PFSK-1 (cell line): Measurements from ENCODE around the gene DRD5.

Experiments
- FOXP2 ChIP-seq: optimal IDR thresholded peaks from 2 replicates; pipeline ENCODE3; 2011; ENCODE audit warnings: borderline replicate concordance, control low read depth, inconsistent platforms; ENCODE audit not compliant: insufficient read depth; ENCODE audit errors: extremely low read length, extremely low read depth
- POLR2AphosphoS5 ChIP-seq: IDR thresholded peaks from 2 replicates; pipeline ENCODE4 v1.6.1; 2012; ENCODE audit warnings: low read depth, mild to moderate bottlenecking, control low read depth, low read length, moderate library complexity
- SIN3A ChIP-seq: IDR thresholded peaks from 2 replicates; pipeline ENCODE4 v1.6.1; 2012; ENCODE audit warnings: mild to moderate bottlenecking, low read length, moderate library complexity, borderline replicate concordance; ENCODE audit not compliant: insufficient read depth
- TAF1 ChIP-seq: IDR thresholded peaks from 2 replicates; pipeline ENCODE4 v1.6.1; 2012; ENCODE audit warnings: low read length, control low read depth, borderline replicate concordance; ENCODE audit not compliant: insufficient read depth
- TF ChIP-seq, protein P1 (sequence below), 2 experiments: IDR thresholded peaks; 2 replicates each; pipeline versions ENCODE4 v1.6.1 to v1.8.0; 2011 to 2012; ENCODE audit warnings: low read depth in 2 of 2, low read length in 2 of 2, control low read depth in 1 of 2, inconsistent platforms in 1 of 2, mild to moderate bottlenecking in 1 of 2, moderate library complexity in 1 of 2; ENCODE audit not compliant: insufficient read depth in 1 of 2

The DRD5 gene

DNA sequence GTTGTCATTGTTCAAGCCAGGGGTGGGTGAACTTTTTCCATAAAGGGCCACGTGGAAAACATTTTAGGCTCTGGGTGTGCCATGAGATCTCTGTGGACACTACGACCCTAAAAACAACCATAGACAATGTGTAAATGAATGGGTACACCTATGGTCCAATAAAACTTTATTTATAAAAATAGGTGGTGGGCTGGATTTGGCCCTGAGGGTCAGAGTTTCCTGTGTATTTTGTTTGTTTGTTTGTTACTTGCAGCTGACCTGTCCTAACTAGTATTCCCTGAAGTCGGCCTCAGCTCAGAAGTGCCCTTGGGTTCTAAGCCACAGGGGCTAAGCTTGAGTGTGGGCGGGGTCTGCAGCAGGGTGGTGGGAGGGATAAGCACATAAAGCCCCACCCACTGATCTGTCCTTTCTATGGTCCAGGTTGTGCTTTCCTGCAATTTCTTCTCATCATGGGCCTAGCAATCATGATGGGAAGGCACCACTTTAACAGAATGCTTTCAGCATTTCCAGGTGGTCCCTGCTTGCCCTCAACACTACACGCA is 17.2 kb upstream of the DRD5 start:
- TF ChIP-seq SIN3A (no peak), POLR2AphosphoS5 (no peak), TAF1 (no peak), FOXP2 (no peak)
- TF ChIP-seq, protein P1, sequence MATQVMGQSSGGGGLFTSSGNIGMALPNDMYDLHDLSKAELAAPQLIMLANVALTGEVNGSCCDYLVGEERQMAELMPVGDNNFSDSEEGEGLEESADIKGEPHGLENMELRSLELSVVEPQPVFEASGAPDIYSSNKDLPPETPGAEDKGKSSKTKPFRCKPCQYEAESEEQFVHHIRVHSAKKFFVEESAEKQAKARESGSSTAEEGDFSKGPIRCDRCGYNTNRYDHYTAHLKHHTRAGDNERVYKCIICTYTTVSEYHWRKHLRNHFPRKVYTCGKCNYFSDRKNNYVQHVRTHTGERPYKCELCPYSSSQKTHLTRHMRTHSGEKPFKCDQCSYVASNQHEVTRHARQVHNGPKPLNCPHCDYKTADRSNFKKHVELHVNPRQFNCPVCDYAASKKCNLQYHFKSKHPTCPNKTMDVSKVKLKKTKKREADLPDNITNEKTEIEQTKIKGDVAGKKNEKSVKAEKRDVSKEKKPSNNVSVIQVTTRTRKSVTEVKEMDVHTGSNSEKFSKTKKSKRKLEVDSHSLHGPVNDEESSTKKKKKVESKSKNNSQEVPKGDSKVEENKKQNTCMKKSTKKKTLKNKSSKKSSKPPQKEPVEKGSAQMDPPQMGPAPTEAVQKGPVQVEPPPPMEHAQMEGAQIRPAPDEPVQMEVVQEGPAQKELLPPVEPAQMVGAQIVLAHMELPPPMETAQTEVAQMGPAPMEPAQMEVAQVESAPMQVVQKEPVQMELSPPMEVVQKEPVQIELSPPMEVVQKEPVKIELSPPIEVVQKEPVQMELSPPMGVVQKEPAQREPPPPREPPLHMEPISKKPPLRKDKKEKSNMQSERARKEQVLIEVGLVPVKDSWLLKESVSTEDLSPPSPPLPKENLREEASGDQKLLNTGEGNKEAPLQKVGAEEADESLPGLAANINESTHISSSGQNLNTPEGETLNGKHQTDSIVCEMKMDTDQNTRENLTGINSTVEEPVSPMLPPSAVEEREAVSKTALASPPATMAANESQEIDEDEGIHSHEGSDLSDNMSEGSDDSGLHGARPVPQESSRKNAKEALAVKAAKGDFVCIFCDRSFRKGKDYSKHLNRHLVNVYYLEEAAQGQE (IDR thresholded peaks at IDR 0.05; ENCODE audit: insufficient read depth in 1 of 2, low read depth in 2 of 2, low read length in 2 of 2), result no peak

- TF ChIP-seq TAF1 (no peak), POLR2AphosphoS5 (no peak), SIN3A (no peak), FOXP2 (no peak)
- TF ChIP-seq, protein P1 (IDR thresholded peaks at IDR 0.05; ENCODE audit: insufficient read depth in 1 of 2, low read depth in 2 of 2, low read length in 2 of 2), result no peak
Measured at GRCh38 chr4:9765091-9765490, 16.3 kb upstream of the DRD5 start.

GRCh38 chr4:9769321-9769720 is 12.1 kb upstream of the DRD5 start:
- TF ChIP-seq, protein P1 (IDR thresholded peaks at IDR 0.05; ENCODE audit: insufficient read depth in 1 of 2, low read depth in 2 of 2, low read length in 2 of 2), result no peak
- TF ChIP-seq FOXP2 (no peak), TAF1 (no peak), POLR2AphosphoS5 (no peak), SIN3A (no peak)

DNA sequence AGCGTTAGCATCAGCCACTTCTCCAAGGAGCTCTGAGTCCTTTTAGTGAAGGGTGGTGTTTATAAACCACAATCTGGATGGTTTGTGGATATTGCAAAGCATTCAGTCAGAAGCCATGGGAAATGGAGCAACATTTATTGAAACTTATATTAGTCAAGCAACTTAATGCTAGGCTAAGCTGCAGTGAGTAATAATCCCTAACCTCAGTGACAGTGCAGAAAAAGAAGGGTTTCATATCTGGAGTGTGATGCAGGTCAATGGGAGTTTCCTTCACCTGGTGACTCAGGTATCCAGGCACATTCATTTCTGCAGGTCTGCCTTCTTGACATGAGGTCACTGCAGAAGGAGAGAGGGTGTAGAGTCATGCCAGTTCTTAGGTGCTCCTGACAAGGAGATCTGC is 10.4 kb upstream of the DRD5 start:
- TF ChIP-seq SIN3A (no peak), TAF1 (no peak), POLR2AphosphoS5 (no peak), FOXP2 (no peak)
- TF ChIP-seq, protein P1 (IDR thresholded peaks at IDR 0.05; ENCODE audit: insufficient read depth in 1 of 2, low read depth in 2 of 2, low read length in 2 of 2), result no peak

DNA sequence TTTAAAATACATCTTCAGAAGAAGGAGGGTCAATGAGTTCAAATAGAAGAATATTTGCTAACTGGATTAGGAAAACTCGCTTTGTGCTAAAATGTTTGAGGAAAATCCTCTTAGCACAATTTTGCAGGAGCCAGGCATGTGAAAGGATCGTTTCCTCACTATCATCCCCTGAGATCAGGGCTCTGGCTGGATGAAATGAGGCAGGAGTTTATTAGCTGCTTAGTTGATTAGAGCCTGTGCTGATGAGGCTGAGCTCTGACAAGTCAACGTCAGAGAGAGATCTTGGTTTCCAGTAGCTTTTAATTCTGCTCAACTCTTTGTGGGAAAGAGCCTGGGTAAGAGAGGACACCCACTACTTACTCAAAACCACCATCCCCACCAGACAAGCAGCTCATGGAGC is 8.0 kb upstream of the DRD5 start:
- no peak for TF ChIP-seq FOXP2
- TF ChIP-seq TAF1, result no peak
- no peak for TF ChIP-seq POLR2AphosphoS5
- TF ChIP-seq SIN3A, result no peak
- TF ChIP-seq, protein P1 (IDR thresholded peaks at IDR 0.05; ENCODE audit: insufficient read depth in 1 of 2, low read depth in 2 of 2, low read length in 2 of 2), result no peak
